Esophagus squamous epithelium (tissue), 5 donors: Measurements from ENCODE around the gene LHPP. TPM values are rescaled to one million over a fixed set of nuclear protein-coding genes. Genes with fewer than 3 reads are reported as not detected.
A peak's percentile ranks its signal among the peaks of the same experiment; 100 is the strongest.

Experiments used
- DNase-seq: peaks from one replicate; lab custom pipeline; 2025; lab: John Stamatoyannopoulos, UW
- H3K27ac ChIP-seq, 4 donors: fragments of 200-600 bp; sonication (generic); one replicate each; pipeline ENCODE4 v1.5.1; 2016 to 2019; ENCODE audit warnings: mild to moderate bottlenecking in 1 of 4
- H3K27me3 ChIP-seq, 4 donors: fragments of 200-600 bp; sonication (generic); 1 replicate in 3 of 4; 2 replicates in 1 of 4; pipeline versions ENCODE4 v1.5.1 to v1.6.0; 2017 to 2021; ENCODE audit warnings: antibody characterized with exemption in 1 of 4
- H3K36me3 ChIP-seq, 3 donors: fragments of 200-600 bp; sonication (generic); one replicate each; pipeline ENCODE4 v1.5.1; 2016 to 2019
- H3K4me1 ChIP-seq, 3 donors: fragments of 200-600 bp; sonication (generic); one replicate each; pipeline ENCODE4 v1.5.1; 2017 to 2019
- H3K4me3 ChIP-seq, 4 donors: fragments of 200-600 bp; sonication (generic); 1 replicate in 3 of 4; 2 replicates in 1 of 4; pipeline ENCODE4 v1.5.1; 2016 to 2019; ENCODE audit warnings: mild to moderate bottlenecking in 2 of 4, moderate library complexity in 1 of 4
- H3K9me3 ChIP-seq, 3 donors: fragments of 200-600 bp; sonication (generic); one replicate each; pipeline ENCODE4 v1.5.1; 2016 to 2019
- CTCF ChIP-seq, 6 experiments: fragments of 450-650 bp in 4 of 6; fragments of 200-600 bp in 2 of 6; sonication (generic) in 2 of 6; IDR thresholded peaks; one replicate each; pipeline ENCODE4 v1.5.1; 2016 to 2019; ENCODE audit warnings: antibody characterized with exemption in 6 of 6, mild to moderate bottlenecking in 4 of 6, moderate library complexity in 4 of 6
- POLR2A ChIP-seq, 4 donors: fragments of 450-650 bp; IDR thresholded peaks; one replicate each; pipeline ENCODE4 v1.6.1; 2017; ENCODE audit warnings: antibody characterized with exemption in 4 of 4, mild to moderate bottlenecking in 4 of 4, moderate library complexity in 3 of 4
- WGBS, 2 donors: methylation state at CpG; one replicate each; pipeline ENCODE4 v1.1.5; 2018; 5-methylcytosine and 5-hydroxymethylcytosine counted together
- intact Hi-C: fragments of 100-400 bp; cut with DNase I; formaldehyde crosslinking; loops from one replicate; pipeline ENCODE4 v1.15.0; 2022
- total RNA-seq, 4 donors: library from RNA; depleted of rRNA; stranded (reverse); fragments of >200 nt; gene quantifications; one replicate each; pipeline ENCODE4 v1.1.0, GENCODE V29; 2016
- donor health status: DM: yes; HTN: yes; CAD: no.

Gene LHPP
- total RNA-seq, 4 donors from 2014 or later: 13.9 to 41.1 (median 24.3) TPM

DNA sequence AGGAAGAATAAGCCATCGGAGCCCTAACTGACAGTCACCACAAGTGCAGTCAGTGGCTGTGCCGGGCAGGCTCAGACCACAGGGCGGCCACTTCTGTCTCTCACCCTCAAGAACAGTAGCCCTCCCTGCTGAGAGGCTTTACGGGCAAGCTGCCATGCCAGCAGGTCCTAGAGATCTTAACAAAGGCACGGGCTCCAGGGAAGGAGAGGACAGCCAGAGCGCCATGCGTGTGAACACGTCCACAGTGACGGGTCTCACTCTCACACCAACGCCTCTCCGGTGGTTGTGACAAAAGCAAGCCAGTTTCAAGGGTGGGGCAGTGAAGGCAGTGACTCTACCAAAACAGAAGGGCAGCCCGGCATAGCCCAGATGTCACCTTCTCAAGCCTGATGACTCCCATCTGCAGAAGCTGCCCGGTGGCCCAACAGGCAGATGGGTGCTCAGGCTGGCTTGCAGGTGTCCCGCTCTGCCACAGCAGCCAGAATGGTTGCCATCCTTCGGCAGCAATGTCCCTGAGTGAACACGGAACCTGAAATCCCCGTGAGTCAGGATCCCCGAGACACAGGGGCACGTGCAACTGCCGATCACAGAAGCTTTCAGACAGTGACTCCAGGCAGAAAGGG is 180.6 kb downstream of the LHPP start:
- 49 to 68% methylated on average over 4 to 11 of the region's 20 CpGs for WGBS, 2 donors
- Histone ChIP-seq H3K9me3 (no peaks in the 10 kb centered on the region), H3K27me3 (no peaks in the 10 kb centered on the region), H3K4me1 (peaks cover 55 to 100% (median 80%) of the 10 kb centered on the region in 3 donors), H3K27ac (peak overlapping the region; percentile 32 to 77 (median 62)), H3K36me3 (peaks cover 0 to 18% (median 0%) of the 10 kb centered on the region in 3 donors), H3K4me3 (no peak overlapping the region)
- DNase-seq: no peak
- intact Hi-C loops: no loop called here
- TF ChIP-seq CTCF (IDR thresholded peaks at IDR 0.05) (no peak), POLR2A (IDR thresholded peaks at IDR 0.05) (no peak)

GRCh38 chr10:124643330-124644009 is 181.8 kb downstream of the LHPP start:
- Histone ChIP-seq H3K36me3 (peaks cover 0 to 11% (median 0%) of the 10 kb centered on the region in 3 donors), H3K9me3 (no peaks in the 10 kb centered on the region), H3K27me3 (no peaks in the 10 kb centered on the region), H3K27ac (peak overlapping the region in 1 of 4 donors; percentile 12), H3K4me3 (no peak overlapping the region), H3K4me1 (peaks cover 68 to 100% (median 90%) of the 10 kb centered on the region in 3 donors)
- DNase-seq: no peak
- WGBS, 2 donors: 92 to 95% methylated on average over 14 to 24 of the region's 30 CpGs
- TF ChIP-seq POLR2A (IDR thresholded peaks at IDR 0.05): no peak
- TF ChIP-seq CTCF (IDR thresholded peaks at IDR 0.05): no peak
- intact Hi-C loops: no loop called here

DNA sequence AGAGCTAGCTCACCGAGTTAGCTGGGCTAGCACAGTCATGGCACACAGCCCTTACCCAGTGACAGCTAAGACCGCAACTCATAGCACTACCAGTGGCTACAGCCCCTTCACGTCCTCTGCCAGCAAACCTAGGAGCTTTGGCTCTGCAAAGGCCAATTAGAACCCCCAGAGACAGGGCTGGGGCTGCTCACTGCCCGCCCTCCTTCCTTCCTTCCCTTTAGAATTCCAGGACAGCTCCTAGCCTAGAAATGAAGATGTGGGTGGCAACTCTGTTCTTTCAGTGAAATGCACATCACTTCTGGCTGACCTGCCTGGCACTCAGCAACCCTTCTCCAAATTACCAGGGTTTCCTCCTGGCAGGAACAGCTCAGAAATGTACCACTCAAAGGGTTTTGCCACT is 182.6 kb downstream of the LHPP start:
- peaks cover 0 to 10% (median 0%) of the 10 kb centered on the region in 3 donors for H3K36me3 ChIP-seq
- H3K27me3 ChIP-seq: no peaks in the 10 kb centered on the region
- intact Hi-C loops: no loop called here
- no peaks in the 10 kb centered on the region for H3K9me3 ChIP-seq
- no peak overlapping the region for H3K4me3 ChIP-seq
- WGBS, 2 donors: 86% methylated on average over 4 of the region's 4 CpGs; no CpG with 5 or more reads in 1 of the 2 donors
- TF ChIP-seq POLR2A (IDR thresholded peaks at IDR 0.05) (no peak), CTCF (IDR thresholded peaks at IDR 0.05) (no peak)
- peak overlapping the region in 2 of 4 donors; percentile 12 to 14 for H3K27ac ChIP-seq
- peaks cover 75 to 100% (median 90%) of the 10 kb centered on the region in 3 donors for H3K4me1 ChIP-seq
- DNase-seq: no peak

DNA sequence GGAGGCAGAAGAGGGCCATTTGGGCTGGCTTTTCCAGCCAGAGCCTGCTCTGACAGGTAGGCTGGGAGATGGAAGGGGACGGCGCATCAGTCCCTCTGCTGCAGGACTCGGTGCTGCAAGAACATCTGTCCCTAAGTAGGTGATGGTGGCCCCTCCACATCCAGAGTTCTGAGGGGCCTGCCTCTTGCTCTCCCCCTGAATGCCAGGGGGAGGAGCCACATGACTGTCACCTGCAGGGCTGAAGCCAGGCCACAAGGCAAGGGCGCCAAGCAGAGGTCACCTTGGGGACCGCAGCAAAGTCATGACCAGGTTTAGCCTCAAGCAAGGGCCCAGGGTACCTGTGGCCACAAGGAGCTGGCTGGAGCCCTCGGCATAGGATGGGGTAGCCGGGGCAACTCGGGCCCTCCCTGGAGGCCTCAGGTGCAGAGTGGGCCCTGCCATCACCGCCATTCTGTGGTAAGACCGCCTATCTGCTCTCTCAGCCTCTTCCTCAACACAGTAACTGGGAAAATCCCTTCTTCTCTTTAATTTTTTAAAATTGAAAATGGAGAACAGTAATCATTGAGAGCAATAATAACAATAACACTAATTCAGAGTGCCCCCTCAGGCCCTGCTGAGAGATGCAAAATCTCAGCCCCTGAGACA is 183.3 kb downstream of the LHPP start:
- 81 to 86% methylated on average over 6 to 9 of the region's 10 CpGs for WGBS, 2 donors
- H3K27ac ChIP-seq: peak overlapping the region in 3 of 4 donors; percentile 8 to 90 (median 86)
- TF ChIP-seq POLR2A (IDR thresholded peaks at IDR 0.05) (no peak), CTCF (IDR thresholded peaks at IDR 0.05) (no peak)

More for the DNA sequence above, 183.3 kb downstream of the LHPP start:
- Histone ChIP-seq H3K36me3 (peaks cover 0 to 7% (median 0%) of the 10 kb centered on the region in 3 donors), H3K27me3 (no peaks in the 10 kb centered on the region), H3K9me3 (no peaks in the 10 kb centered on the region), H3K4me1 (peaks cover 80 to 100% (median 90%) of the 10 kb centered on the region in 3 donors), H3K4me3 (no peak overlapping the region)
- DNase-seq: no peak
- intact Hi-C loops: no loop called here
